T1000 (cell line): Measurements from ENCODE around the gene PTP4A1.
"Not testable (repeated sequence)": the region's sequence is repeated elsewhere in the genome, so short reads cannot be mapped to it uniquely, and the experiment has no call there.

Source experiments
- DNase-seq: peaks from one replicate; lab custom pipeline; 2025; ENCODE audit warnings: mixed read lengths; lab: John Stamatoyannopoulos, UW

The PTP4A1 gene

DNA sequence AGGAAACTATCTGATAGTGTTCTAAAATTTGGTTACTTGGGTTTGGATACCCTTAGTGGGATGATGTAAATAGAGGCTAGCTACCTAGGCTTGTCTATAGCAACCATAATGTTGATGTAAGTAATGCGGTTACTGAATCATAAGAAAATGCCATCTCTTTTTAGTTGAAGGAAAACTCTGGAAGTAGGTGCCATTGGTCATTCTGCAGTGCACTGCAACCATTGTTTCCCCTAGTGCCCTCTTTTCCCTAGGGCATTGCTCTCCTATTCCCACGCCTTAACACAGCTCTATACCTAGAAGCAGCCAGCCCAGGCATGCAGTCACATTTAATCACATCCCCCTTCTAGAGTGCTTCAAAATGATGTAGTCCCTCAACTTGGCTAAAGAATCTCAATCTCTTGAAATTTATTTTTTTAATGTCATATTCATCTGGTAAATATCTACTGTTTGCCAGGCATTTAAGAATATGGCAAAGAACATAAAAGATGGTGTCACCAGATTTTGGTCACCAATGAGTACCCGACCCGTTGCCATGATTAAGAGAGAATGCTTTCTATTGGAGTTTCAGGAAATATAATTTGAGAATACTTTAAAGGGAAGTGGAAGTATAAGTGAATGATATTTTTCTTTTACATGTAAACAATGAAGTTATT, 10.4 kb downstream of the PTP4A1 start:
- DNase-seq = no peak

DNA sequence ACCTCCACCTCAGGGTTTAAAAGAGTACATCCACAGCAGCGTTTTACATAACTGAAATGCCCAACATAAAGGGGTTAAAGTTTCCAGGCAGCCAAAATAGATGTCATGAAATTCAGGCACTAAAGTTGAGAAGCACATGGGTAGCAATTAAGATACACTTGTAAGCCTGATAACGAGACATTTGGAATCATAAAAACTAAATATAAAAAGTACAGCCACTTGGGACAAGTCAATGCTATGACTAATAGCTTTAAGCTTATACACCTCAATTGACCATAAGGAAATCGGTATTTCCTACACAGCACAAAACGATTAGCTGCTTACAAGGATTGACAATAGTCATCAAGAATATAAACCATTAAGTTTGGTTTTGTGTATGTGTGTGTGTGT, 11.8 kb downstream of the PTP4A1 start:
- no peak for DNase-seq

DNA sequence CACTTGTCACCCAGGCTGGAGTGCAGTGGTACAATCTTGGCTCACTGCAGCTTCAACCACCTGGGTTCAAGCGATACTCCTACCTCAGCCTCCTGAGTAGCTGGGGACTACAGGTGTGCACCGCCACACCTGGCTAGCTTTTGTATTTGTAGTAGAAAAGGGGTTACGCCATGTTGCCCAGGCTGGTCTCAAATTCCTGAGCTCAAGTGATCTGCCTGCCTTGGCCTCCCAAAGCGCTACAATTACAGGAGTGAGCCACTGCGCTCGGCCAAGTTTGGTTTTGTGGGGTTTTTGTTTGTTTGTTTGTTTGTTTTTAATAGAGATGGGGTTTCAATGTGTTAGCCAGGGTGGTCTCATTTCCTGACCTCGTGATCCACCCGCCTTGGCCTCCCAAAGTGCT, 12.3 kb downstream of the PTP4A1 start:
- no peak for DNase-seq

DNA sequence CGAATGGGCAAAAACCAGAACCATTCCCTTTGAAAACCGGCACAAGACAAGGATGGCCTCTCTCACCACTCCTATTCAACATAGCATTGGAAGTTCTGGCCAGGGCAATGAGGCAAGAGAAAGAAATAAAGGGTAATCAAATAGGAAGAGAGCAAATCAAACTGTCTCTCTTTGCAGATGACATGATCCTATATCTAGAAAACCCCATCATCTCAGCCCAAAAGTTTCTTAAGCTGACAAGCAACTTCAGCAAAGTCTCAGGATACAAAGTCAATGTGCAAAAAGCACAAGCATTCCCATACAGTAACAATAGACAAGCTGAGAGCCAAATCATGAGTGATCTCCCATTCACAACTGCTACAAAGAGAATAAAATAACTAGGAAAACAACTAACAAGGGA, 13.4 kb downstream of the PTP4A1 start:
- DNase-seq = not testable (repeated sequence)

DNA sequence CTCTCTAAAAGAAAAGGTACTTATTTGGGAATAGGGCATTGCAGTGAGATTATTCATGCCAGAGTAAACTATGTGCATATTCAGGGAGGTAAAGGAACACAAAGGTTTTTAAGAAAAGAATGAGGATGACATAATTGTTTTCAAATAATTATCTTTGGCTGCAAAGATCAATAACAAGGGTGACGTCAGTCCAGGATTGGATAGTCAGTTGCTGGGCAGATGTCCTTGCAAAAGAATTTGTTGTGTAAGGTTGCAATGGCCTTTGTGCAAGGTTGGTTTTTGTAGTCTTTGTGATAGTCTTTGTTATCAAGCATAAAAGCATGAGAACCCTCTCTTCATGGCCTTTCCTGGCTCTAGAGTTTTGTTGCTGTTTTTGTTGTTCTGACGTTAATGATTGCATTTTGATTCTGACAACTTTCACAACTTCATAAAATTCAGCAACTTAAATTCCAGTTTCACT, 17.7 kb downstream of the PTP4A1 start:
- DNase-seq = no peak

DNA sequence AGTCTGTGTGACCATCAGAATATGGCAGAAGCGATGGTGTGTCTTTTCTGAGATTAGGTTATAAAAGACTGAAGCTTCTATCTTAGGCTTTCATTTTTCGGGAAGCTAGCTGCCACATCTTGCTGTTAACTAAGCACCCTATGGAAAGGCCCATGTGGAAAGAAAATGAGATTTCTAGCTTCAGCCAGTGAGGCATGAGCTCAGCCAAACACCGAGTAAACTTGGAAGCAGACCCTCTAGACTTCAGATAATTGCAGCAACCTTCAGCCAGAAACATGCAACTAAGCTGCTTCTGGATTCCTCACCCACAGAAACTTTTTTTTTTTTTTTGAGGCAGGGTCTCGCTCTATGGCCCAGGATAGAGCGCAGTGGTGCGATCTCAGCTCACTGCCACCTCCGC, 20.6 kb downstream of the PTP4A1 start:
- no peak for DNase-seq

DNA sequence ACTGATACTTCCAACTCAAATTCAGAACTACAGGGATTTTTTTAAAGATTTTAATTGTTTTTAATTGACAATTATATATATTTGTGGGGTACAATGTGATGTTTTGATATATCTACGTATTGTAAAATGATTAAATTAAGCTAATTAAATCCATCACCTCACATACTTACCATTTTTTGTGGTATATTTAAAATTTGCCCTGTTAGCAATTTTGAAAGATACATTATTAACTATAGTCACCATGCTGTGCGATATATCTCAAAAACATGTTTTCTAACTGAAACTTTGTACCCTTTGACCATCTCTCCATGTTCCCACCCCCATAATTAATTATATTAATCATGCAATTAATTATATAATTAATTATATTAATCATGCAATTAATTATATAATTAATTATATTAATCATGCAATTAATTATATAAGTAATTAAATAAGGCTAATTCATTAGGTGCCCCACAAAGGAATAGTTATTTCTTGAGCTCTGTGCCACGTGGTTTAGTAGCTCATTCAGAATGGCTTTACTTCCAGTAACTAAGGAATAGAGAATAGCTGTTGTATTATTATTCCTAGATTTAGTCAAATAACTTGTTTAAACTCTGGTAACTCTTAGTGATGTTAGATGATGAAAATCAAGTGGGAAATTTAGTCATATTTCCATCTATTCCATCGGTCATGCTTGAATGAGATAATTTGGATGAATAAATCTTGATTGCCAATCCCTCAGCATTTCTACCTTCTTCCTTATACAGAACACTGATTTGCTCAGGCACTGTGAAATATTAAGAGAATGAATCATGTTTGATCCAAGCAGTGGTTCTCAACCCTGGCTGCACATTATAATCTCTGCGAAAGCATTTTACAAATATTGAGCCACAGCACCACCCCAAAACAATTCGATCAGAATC, 25.1 kb downstream of the PTP4A1 start:
- no peak for DNase-seq

DNA sequence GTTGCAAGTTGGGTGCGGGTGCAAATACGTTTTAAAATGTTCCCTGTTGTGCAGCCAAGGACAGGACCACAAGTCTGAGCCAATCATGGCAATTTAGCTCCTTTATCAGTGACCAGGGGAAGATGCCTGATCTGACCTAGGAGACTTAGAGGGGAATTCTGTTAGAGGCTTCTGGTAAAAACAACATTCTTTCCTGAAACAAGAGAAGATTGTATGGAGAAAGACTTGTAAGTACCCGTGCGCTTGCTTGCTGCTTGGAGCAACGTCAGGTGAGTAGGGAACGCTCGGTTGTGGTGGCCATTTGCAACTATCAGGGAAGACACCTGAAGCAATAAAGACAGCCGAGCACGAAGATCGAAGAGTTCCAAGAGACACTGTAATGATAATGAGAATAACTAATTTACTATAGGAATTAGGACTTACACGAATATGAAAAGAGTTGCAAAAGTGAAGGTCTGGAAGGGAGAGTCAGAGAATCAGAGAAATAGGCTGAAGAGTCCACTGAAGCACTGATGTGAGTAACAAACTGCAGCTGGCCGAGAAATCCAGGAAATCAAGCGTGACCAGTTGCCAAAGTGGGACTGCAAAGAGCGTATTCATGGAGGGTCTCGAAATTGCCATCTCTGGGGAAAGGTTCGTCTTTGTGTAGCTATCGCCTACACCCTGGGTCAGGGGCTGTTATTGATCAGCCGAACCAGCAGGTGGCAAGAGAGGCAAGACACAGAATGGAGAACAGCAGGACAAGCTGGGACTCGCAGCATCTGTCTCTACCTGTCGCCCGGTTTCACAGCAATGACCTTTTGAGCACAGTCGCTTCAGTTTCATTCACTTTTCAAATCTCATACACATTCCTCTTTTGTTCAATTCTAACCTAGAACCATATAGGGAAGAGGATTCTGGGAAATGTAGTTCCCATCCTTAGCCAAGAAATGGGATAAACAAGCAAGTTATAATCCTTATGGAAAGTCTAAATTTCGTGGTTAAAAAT, 26.1 kb downstream of the PTP4A1 start:
- peak; percentile 35 for DNase-seq

DNA sequence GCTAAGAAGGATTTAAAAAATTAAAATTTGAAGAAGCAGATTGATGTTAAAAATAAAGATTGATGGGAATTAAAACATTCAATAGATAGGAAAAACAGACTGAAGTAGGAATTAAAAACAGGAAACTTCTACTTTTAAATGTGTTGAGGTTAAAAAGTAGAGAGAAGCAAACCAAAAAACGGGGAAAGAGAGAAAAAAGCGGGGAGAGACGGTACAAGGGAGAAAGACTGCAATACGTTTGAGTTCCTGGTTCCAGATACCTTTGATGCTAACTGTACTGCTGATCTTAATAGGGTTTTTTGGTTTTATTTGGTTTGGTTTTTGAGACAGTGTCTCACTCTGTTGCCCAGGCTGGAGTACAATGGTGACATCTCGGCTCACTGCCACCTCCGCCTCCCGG, 27.0 kb downstream of the PTP4A1 start:
- no peak for DNase-seq

DNA sequence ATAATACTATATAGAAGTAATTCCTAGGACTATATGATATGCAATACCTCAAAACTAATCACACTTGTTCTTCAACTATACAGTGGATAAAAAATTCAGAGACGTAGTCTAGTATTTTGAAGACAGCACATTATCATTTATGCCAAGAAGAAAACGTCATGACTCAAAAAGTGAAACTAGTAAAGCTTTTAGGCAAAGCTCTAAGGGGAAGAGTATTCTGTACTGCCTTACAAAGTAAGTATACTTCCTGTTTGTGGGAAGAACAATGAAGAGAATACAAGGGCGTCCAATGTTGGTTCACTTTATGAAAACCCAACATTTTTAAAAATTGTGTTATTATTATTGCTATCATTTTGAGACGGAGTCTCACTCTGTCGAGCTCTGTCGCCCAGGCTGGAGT, 27.9 kb downstream of the PTP4A1 start:
- no peak for DNase-seq

DNA sequence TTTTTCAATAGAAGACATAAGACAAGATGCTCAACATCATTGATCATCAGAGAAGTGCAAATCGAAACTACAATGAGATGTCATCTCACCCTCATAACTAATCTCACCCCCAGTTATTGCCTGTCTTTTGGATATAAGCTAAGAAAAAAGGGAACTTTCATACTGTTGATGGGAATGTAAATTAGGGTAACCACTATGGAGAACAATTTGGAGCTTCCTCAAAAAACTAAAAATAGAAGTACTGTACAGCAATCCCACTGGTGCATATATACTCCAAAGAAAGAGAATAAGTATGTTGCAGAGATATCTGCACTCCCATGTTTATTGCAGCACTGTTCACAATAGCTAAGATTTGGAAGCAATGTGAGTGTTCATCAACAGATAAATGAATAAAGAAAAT, 37.0 kb downstream of the PTP4A1 start:
- no peak for DNase-seq

DNA sequence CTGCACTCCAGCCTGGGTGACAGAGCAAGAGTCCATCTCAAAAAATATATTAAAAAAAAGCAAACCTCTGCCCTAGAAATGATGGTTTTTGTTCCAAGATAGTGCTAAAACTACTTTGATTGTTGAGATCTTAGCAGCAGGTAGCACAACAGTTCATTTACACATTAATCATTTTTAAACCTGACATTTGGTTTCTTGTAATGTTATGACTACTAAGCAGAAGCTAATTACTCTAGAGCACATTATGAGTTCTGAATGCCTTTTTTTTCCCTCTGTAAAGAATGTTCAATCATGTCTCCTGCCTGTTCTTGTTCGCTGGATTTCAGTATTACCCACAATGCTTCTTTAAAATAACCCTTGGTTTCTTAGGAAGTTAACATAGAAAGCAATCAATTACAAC, 38.7 kb downstream of the PTP4A1 start:
- no peak for DNase-seq

DNA sequence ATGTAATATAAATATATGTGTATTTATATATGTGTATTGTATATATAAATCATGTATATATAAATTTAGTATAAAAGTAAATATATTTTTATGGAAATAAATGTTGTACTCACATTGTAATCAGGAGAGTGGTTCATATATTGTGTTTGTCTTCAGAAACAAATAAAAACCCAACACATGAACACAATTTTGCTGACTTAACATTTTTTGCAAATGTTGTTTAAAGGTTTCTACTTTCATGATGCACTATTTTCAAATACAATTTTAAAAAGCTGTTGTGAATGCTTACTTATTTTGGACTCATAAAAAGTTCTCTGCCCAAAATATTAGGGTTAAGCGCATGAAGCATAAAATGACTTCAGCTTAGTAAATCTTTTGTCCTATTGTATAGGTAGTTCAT, 39.3 kb downstream of the PTP4A1 start:
- DNase-seq = no peak

DNA sequence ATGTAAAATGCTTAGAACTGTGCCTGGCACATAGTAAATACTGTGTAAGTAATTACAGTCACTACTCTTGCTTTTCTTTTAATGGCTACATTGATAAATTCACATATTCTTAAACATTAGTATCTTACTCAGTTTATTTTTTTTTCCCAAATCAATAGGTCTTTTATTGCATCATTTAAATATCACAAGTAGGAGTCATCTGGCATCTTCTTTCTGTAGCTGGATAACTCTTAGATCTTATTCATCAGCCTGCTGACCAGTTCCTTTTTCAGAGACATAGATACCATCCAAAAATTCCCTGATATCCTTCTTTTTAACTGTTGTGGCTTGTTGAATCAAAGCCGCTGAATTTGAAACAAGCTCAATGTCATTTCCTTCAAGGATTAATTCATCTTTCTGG, 43.3 kb downstream of the PTP4A1 start:
- DNase-seq = no peak
